GM23338 (cell line): ENCODE data around the gene ARAP1. TPM values are rescaled to one million over a fixed set of nuclear protein-coding genes. Genes with fewer than 3 reads are reported as not detected.
A peak's percentile ranks its signal among the peaks of the same experiment; 100 is the strongest.

ENCODE experiments used
- ATAC-seq: fragments of 200-7000 bp; cut with Tn5 transposase; 3 replicates; pipeline ENCODE4 v1.9.1; 2020
- DNase-seq: peaks from one replicate; pipeline ENCODE4 v3.0.0-alpha.2; 2015; ENCODE audit warnings: low spot score
- H2AFZ ChIP-seq: fragments of 200-600 bp; sonication (generic); 2 replicates; pipeline ENCODE4 v1.8.0; 2016; ENCODE audit warnings: antibody characterized with exemption, mild to moderate bottlenecking, moderate library complexity
- H3F3A ChIP-seq: fragments of 200-600 bp; sonication (generic); replicated peaks from 2 replicates; pipeline ENCODE4 v1.8.0; 2017; ENCODE audit warnings: antibody characterized with exemption, mixed run types, low read depth
- H3K27ac ChIP-seq: fragments of 200-600 bp; sonication (generic); 2 replicates; pipeline ENCODE4 v1.6.1; 2016; ENCODE audit warnings: low read depth
- H3K27me3 ChIP-seq: fragments of 200-600 bp; sonication (generic); 2 replicates; pipeline ENCODE4 v1.8.0; 2016; ENCODE audit warnings: mild to moderate bottlenecking, mixed run types, moderate library complexity; ENCODE audit not compliant: insufficient read depth
- H3K36me3 ChIP-seq: fragments of 200-600 bp; sonication (generic); 2 replicates; pipeline ENCODE4 v1.8.0; 2016; ENCODE audit warnings: mild to moderate bottlenecking; ENCODE audit not compliant: insufficient read depth
- H3K4me1 ChIP-seq: fragments of 200-600 bp; sonication (generic); 2 replicates; pipeline ENCODE4 v1.8.0; 2016; ENCODE audit warnings: mild to moderate bottlenecking, moderate library complexity; ENCODE audit not compliant: insufficient read depth
- H3K4me2 ChIP-seq: fragments of 200-600 bp; sonication (generic); 2 replicates; pipeline ENCODE4 v1.7.1; 2017; ENCODE audit warnings: mixed run types
- H3K4me3 ChIP-seq: fragments of 200-600 bp; sonication (generic); 2 replicates; pipeline ENCODE4 v1.6.1; 2016; ENCODE audit warnings: mixed run types
- H3K79me2 ChIP-seq: fragments of 200-600 bp; sonication (generic); replicated peaks from 2 replicates; pipeline ENCODE4 v1.8.0; 2017; ENCODE audit warnings: mild to moderate bottlenecking; ENCODE audit not compliant: insufficient read depth
- H3K9me2 ChIP-seq: fragments of 200-600 bp; sonication (generic); 2 replicates; pipeline ENCODE4 v1.8.0; 2017; ENCODE audit not compliant: insufficient read depth
- H4K20me1 ChIP-seq: fragments of 200-600 bp; sonication (generic); replicated peaks from 2 replicates; pipeline ENCODE4 v1.8.0; 2017; ENCODE audit warnings: mild to moderate bottlenecking; ENCODE audit not compliant: insufficient read depth
- H3K27ac Mint-ChIP-seq: 2 replicates; pipeline ENCODE4 v1.8.0; 2020; ENCODE audit warnings: inconsistent platforms, mild to moderate bottlenecking, moderate library complexity, mixed read lengths
- H3K27me3 Mint-ChIP-seq: 3 replicates; pipeline ENCODE4 v1.8.0; 2022; ENCODE audit warnings: low read depth, mild to moderate bottlenecking, moderate library complexity, mixed read lengths, inconsistent platforms; ENCODE audit not compliant: insufficient read depth, poor library complexity
- H3K36me3 Mint-ChIP-seq: 3 replicates; pipeline ENCODE4 v1.8.0; 2021; ENCODE audit warnings: low read depth, mild to moderate bottlenecking, inconsistent platforms, moderate library complexity, mixed read lengths
- H3K4me1 Mint-ChIP-seq: 3 replicates; pipeline ENCODE4 v1.8.0; 2020; ENCODE audit warnings: mild to moderate bottlenecking, inconsistent platforms, mixed read lengths
- H3K4me3 Mint-ChIP-seq: 3 replicates; pipeline ENCODE4 v1.8.0; 2021; ENCODE audit warnings: moderate library complexity, mild to moderate bottlenecking, inconsistent platforms, mixed read lengths
- H3K9me3 Mint-ChIP-seq: 3 replicates; pipeline ENCODE4 v1.8.0; 2020; ENCODE audit warnings: moderate library complexity, mild to moderate bottlenecking, inconsistent platforms, mixed read lengths
- POLR2AphosphoS5 ChIP-seq: IDR thresholded peaks from 2 replicates; pipeline ENCODE4 v1.6.1; 2016; ENCODE audit warnings: antibody characterized with exemption, low read depth
- polyA plus RNA-seq: library from polyadenylated mRNA; unstranded; fragments of >200 nt; fragmentation: Nextera tagmentation; extraction: Ambion mirVana; gene quantifications from 2 replicates; pipeline ENCODE4 v1.2.1, GENCODE V29; 2016
- total RNA-seq: library from RNA; depleted of rRNA; stranded (reverse); fragments of >200 nt; shearing (Covaris generic); gene quantifications from 2 replicates; pipeline ENCODE4 v1.2.3, GENCODE V29; 2014
- TF ChIP-seq, protein P1 (sequence below): fragments of 250-450 bp; sonication (Bioruptor Pico); IDR thresholded peaks from 2 replicates; pipeline ENCODE4 v1.5.0; 2020; ENCODE audit warnings: mild to moderate bottlenecking, moderate library complexity
- TF ChIP-seq, protein P2 (sequence below): IDR thresholded peaks from 2 replicates; pipeline ENCODE4 v1.6.1; 2016; ENCODE audit warnings: antibody characterized with exemption

ARAP1 gene
- total and polyA plus RNA-seq, 2 experiments from 2014 or later = 24.5 to 116 TPM

DNA sequence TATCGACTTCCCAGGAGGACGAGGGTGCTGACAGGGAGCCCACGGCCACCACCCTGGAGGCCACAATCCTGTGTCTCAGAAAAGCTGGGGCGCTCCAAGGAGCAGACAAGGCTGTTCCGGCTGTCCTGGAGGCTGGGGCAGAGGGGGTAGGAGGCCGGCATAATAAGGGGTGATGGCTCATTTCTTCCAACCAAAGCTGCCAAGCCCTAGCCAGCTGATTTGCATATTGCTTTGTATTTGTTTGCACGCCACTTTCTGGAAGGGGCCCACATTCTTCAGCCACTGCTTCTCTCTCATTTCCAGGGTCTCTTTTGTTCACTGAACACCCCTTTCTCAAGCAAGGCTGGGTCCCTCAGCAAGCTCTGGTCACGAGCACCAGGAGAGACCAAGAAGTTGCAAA, 82.7 kb downstream of the ARAP1 start (continued):
- TF ChIP-seq, protein P1, sequence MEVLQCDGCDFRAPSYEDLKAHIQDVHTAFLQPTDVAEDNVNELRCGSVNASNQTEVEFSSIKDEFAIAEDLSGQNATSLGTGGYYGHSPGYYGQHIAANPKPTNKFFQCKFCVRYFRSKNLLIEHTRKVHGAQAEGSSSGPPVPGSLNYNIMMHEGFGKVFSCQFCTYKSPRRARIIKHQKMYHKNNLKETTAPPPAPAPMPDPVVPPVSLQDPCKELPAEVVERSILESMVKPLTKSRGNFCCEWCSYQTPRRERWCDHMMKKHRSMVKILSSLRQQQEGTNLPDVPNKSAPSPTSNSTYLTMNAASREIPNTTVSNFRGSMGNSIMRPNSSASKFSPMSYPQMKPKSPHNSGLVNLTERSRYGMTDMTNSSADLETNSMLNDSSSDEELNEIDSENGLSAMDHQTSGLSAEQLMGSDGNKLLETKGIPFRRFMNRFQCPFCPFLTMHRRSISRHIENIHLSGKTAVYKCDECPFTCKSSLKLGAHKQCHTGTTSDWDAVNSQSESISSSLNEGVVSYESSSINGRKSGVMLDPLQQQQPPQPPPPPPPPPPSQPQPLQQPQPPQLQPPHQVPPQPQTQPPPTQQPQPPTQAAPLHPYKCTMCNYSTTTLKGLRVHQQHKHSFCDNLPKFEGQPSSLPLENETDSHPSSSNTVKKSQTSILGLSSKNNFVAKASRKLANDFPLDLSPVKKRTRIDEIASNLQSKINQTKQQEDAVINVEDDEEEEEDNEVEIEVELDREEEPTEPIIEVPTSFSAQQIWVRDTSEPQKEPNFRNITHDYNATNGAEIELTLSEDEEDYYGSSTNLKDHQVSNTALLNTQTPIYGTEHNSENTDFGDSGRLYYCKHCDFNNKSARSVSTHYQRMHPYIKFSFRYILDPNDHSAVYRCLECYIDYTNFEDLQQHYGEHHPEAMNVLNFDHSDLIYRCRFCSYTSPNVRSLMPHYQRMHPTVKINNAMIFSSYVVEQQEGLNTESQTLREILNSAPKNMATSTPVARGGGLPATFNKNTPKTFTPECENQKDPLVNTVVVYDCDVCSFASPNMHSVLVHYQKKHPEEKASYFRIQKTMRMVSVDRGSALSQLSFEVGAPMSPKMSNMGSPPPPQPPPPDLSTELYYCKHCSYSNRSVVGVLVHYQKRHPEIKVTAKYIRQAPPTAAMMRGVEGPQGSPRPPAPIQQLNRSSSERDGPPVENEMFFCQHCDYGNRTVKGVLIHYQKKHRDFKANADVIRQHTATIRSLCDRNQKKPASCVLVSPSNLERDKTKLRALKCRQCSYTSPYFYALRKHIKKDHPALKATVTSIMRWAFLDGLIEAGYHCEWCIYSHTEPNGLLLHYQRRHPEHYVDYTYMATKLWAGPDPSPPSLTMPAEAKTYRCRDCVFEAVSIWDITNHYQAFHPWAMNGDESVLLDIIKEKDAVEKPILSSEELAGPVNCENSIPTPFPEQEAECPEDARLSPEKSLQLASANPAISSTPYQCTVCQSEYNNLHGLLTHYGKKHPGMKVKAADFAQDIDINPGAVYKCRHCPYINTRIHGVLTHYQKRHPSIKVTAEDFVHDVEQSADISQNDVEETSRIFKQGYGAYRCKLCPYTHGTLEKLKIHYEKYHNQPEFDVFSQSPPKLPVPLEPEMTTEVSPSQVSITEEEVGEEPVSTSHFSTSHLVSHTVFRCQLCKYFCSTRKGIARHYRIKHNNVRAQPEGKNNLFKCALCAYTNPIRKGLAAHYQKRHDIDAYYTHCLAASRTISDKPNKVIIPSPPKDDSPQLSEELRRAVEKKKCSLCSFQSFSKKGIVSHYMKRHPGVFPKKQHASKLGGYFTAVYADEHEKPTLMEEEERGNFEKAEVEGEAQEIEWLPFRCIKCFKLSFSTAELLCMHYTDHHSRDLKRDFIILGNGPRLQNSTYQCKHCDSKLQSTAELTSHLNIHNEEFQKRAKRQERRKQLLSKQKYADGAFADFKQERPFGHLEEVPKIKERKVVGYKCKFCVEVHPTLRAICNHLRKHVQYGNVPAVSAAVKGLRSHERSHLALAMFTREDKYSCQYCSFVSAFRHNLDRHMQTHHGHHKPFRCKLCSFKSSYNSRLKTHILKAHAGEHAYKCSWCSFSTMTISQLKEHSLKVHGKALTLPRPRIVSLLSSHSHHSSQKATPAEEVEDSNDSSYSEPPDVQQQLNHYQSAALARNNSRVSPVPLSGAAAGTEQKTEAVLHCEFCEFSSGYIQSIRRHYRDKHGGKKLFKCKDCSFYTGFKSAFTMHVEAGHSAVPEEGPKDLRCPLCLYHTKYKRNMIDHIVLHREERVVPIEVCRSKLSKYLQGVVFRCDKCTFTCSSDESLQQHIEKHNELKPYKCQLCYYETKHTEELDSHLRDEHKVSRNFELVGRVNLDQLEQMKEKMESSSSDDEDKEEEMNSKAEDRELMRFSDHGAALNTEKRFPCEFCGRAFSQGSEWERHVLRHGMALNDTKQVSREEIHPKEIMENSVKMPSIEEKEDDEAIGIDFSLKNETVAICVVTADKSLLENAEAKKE = no peak

DNA sequence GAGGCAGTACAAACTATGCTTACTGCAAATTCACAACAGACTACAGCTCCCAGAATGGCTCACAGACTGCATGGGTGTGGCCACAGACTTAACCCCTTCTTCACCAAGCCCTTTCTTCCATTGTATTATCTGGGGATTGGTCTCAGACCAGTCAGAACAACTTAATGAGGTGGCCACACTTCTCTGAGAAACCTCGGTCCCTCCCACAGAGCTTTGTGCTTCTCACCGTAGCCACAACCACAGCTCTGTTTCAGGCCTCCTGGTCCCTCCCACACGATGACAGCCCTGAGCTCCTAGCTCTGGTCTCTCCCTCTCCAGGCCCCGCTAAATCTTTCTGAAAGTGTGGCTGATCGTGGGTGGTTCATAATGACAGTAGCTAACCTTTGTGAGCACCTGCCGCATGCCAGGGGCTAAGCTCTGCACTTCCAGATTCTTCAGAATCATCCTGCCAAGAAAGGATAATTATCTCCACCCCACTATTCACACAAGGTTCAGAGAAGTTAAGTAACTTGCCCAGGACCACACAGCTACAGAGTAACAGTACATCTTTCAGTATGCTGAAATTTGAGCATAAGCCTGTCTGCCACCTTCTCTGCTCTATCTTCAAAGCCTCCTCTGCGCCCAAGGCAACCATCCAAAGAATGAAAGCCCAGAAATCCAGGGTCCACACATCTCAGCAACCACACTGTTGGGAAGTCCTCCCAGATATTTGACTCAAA, 83.4 kb downstream of the ARAP1 start:
- Mint-ChIP-seq H3K36me3 (peaks cover 18% of the 10 kb centered on the region), H3K4me1 (peaks cover 26% of the 10 kb centered on the region), H3K9me3 (peaks cover 17% of the 10 kb centered on the region), H3K4me3 (no peak overlapping the region), H3K27ac (no peak overlapping the region), H3K27me3 (peaks cover 18% of the 10 kb centered on the region)
- Histone ChIP-seq H3K36me3 (no peaks in the 10 kb centered on the region), H3K4me3 (no peak overlapping the region), H3K4me2 (no peak overlapping the region), H2AFZ (no peak overlapping the region), H4K20me1 (no peaks in the 10 kb centered on the region), H3K4me1 (peaks cover 19% of the 10 kb centered on the region), H3K27me3 (peaks cover 15% of the 10 kb centered on the region), H3K79me2 (no peaks in the 10 kb centered on the region), H3K9me2 (no peaks in the 10 kb centered on the region), H3K27ac (no peak overlapping the region), H3F3A (no peaks in the 10 kb centered on the region)
- DNase-seq (peak; percentile 49), ATAC-seq (peak; percentile 27)
- TF ChIP-seq POLR2AphosphoS5 = no peak
- TF ChIP-seq, protein P1 = no peak
- TF ChIP-seq, protein P2, sequence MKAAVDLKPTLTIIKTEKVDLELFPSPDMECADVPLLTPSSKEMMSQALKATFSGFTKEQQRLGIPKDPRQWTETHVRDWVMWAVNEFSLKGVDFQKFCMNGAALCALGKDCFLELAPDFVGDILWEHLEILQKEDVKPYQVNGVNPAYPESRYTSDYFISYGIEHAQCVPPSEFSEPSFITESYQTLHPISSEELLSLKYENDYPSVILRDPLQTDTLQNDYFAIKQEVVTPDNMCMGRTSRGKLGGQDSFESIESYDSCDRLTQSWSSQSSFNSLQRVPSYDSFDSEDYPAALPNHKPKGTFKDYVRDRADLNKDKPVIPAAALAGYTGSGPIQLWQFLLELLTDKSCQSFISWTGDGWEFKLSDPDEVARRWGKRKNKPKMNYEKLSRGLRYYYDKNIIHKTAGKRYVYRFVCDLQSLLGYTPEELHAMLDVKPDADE = no peak
